ENCODE measurements around the gene ZCCHC14. TPM values are rescaled to one million over a fixed set of nuclear protein-coding genes. Genes with fewer than 3 reads are reported as not detected.
"Not testable (repeated sequence)": the region's sequence is repeated elsewhere in the genome, so short reads cannot be mapped to it uniquely, and the experiment has no call there.

Gene ZCCHC14
- total RNA-seq, 1 experiment from 2014 or later = 4.4 TPM

DNA sequence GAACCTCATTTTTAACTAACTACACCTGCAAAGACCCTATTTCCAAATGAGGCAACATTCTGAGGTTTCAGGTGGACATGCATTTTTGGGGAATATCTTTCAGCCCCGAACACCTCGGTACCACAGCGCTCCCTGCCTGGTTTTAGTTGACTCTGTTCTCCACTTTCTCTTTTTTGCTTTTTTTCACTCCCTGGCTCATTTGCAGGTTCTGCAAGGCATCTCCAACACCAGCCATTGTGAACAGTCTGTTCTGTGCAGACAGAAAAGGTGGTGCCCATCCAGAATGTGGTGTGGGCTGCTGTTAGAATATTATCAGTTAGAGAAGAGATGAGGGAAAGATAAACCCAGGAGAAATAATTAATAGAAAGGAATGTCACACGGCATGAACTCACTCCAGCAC, 32.5 kb upstream of the ZCCHC14 start:
- DNase-seq (ENCODE audit: low read depth) = no peak

DNA sequence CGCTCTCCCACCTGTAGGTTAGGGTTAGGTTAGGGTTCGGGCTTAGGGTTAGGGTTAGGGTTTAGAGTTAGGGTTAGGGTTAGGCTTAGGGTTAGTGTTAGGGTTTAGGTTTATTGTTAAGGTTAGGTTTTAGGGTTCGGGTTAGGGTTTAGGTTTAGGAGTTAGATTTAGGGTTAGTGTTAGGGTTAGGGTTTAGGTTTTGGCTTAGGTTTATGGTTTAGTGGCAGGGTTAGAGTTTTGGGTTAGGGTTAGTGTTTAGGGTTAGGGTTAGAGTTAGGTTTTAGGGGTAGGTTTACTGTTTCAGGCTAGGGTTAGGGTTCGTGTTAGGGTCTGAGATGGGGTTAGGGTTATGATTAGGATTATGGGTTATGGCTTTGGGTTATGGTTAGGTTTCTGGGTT, 31.6 kb upstream of the ZCCHC14 start:
- DNase-seq (ENCODE audit: low read depth) = no peak

DNA sequence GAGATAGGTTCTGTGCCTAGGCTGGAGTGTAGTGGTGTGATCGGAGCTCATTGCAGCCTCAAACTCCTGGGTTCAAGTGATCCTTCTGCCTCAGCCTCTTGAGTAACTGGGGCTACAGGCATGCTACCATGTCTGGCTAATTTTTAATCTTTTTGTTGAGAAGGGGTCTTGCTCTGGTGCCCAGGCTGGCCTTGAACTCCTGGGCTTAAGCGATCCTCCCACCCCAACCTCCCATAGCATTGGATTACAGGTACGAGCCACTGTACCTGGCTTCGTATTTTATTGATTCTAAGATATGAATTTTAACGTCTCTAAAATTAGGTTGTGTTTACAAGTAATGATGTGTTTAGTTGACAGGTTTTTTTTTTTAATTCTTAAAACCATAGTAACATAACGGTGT, 30.8 kb upstream of the ZCCHC14 start:
- DNase-seq (ENCODE audit: low read depth) = not testable (repeated sequence)

DNA sequence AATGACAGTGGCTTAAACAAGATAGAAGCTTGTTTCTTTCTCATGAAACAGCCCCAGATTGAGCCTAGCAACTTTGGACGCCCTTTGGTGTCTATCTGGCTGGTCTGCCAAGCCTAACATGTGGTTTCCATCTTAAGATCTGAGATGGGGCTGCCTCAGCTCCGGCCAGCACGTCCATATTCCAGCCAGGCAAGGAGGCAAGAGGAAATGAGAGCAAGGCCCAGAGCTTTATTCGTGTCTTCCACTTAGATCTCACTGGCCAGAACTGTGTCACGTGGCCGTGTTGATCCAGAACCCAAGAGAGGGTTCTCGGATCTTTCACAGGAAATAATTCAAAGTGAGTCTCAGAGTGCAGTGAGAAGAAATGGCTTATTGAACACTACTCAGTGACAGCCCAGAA, 28.9 kb upstream of the ZCCHC14 start:
- DNase-seq (ENCODE audit: low read depth) = not testable (repeated sequence)

DNA sequence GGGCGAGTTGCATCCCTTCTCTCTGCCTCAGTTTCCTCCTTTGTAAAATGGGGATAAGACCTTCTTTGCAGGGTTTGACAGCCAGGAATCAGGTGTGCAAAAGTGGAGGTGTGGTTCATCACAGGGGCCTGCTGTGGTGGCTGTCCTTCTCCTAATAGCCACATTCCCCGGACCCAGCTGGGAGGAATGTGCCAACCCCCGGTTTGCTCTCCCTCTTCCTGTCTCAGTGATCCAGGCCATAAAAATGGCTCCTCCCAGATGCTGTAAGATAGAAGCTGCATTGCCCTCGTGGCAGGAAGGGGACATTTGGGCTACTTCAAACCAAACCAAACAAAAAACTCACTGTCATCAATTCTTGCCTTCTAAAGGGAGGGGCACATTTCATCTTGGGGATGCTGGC, 26.3 kb upstream of the ZCCHC14 start:
- not testable (repeated sequence) for DNase-seq (ENCODE audit: low read depth)

DNA sequence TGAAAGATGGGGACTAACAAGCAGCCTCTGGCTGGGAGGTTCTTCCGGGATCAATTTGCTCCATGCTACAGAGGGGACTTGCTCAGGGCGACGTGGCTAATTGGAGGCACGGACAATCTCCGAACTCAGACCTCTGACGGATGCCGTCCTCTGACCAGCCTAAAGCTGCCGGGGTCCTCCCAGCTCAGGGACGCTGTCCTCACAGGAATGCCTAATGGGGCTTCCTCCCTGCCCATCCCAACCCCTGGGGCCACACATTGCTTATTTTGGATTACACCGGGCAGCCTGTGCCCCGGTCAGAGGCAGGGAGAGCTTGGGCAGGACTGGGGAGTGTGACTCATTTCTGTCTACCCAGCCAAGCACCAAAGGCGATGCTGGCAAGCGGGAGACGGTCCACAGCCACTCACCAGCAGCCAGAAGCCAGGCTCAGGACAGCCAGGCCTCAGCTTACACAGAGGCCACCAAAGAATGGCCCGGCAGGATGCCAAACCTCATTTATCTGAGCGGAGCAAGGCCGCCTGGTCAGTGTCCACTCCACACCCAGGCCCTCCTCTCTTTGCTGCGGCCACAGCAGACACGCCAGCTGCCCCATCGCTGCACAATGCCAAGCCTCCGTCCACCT, 25.7 kb upstream of the ZCCHC14 start:
- DNase-seq (ENCODE audit: low read depth) = peak; percentile 26

DNA sequence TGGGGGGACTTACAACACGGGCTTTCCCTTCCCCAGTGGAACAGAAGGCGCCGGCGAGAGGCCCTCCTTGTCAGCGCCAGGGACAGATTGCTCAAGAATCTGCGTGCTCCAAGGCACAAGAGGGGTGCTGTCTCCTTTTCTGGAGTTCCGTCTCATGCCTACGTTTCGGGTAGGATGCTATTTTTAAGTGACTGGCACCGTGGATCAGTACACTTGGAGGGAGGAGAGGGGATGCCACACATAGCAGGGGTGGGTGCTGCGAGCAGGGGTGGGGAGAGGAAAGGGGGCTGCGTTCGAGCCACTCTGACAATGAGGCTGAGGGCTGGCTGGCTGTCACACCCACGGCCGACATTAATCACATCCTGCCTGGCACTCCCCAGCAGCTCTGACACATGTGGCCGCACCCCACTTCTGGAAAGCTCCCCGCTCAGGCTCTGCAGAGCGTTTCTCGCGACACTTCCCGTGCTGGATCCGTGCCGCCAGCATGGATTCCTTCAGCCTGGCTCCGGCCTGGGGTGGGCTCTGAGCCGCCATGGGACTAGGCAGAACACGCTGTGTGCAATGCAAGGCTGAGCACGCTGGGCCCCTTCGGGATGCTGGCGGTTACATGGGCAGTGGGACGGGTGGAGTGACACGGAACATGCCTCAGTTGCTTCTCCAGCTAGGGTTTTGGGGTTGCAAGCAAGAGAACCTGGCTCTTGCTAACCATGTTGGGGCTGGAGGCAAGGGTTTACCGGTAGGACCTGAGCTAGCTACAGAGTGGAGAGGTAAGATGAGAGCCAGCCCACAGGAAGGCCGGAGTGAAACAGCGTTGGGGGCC, 25.0 kb upstream of the ZCCHC14 start:
- DNase-seq (ENCODE audit: low read depth) = not testable (repeated sequence)

DNA sequence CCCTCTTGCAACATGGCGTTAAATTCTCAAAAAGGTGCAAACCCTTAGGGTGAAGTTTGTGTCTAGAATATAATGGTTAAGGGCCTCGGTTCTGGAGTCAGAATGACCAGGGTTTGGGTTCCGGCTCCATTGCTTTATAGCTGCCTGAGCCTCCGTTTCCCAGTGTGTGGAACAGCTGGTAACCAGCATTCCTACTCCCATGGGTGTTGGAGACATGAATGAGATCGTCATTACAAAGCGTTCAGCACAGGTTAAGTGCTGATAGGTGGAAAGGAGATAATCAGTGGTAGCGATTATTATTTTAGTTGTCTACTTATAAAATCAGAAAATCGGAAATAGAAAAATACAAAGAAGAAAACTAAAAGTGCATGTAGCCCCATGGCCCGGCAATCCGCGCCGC, 23.5 kb upstream of the ZCCHC14 start:
- no peak for DNase-seq (ENCODE audit: low read depth)

DNA sequence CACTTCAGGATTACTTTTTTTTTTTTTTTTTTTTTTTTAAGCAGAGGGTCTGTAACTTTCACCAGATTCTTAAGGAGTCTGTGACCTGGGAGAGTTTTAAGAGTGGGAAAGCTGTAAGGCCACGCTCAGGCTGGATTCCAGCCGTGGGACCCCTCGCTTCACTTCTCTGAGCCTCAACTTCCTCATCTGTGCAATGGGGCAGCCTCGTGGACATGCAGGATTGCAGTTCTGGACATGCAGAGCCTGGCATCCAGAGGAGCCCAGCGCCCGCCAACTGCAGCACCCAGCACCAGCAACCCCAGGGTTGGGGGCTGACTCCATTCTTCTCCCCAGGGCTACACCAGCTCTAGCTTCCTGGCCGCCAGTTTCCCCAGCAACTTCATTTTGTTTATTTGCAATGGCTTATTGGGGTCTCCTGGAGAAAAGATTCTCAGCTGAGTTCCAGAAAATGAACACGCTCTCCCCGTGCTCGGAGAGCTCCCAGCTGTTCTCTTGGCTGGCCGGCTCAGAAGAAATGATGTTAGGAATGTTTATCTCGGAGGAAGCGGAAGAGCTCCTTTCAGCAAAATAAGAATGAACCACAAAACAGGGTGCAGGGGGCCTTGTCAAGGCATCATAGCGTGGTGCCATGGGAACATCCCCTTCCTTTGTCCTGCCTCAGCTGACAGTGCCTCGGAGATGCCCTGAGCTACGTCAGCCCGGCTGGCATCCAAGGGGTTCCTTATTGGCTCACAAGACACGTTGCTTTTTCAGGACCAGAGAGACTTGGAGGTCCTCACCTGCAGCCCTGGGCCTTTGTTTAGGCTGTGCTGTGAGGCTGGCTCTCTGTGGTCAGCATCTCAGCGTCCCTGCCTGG, 22.9 kb upstream of the ZCCHC14 start:
- no peak for DNase-seq (ENCODE audit: low read depth)

DNA sequence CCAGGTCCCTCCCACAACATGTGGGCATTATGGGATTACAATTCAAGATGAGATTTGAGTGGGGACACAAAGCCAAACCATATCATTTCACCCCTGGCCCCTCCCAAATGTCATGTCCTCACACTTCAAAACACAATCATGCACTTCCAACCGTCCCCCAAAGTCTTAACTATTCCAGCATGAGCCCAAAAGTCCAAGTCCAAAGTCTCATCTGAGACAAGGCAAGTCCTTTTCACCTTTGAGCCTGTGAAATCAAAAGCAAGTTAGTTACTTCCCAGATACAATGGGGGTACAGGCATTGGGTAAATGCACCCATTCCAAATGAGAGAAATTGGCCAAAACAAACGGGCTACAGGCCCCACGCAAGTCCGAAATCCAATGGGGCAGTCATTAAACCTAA, 17.0 kb upstream of the ZCCHC14 start:
- DNase-seq (ENCODE audit: low read depth) = not testable (repeated sequence)

DNA sequence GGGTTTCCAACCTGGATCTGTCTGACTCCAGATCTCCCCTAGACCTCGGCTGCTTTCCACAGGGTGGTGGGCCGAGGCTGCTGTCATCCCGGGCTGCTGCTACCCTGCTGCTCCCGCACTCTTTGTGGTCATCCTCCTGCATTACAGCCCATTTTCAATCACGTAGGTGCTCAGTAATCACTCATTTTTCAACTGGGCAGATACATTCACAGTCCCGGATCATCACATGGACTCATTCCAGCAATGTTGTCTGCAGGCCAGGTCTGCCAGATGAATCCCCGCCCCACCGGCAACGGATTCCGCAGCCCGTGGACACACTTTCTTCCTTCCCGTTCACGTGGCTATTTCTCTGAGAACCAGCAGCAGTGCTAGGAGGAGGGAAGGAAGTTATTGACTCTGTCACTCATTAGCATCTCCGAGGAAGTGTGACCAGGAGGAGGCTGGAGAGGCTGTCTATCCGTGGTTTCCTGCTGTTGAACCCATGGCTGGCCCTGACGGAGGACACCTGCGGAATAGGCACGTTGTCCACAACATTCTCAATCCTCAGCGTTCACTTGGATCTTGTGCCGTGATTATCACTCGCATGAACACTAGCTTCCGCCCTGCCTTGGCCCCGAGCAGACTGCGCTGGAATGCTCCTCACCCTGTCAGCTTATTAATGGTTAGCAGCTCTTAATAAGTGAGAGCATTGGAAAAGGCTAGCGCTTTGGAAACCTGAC, 14.7 kb upstream of the ZCCHC14 start:
- DNase-seq (ENCODE audit: low read depth) = no peak

DNA sequence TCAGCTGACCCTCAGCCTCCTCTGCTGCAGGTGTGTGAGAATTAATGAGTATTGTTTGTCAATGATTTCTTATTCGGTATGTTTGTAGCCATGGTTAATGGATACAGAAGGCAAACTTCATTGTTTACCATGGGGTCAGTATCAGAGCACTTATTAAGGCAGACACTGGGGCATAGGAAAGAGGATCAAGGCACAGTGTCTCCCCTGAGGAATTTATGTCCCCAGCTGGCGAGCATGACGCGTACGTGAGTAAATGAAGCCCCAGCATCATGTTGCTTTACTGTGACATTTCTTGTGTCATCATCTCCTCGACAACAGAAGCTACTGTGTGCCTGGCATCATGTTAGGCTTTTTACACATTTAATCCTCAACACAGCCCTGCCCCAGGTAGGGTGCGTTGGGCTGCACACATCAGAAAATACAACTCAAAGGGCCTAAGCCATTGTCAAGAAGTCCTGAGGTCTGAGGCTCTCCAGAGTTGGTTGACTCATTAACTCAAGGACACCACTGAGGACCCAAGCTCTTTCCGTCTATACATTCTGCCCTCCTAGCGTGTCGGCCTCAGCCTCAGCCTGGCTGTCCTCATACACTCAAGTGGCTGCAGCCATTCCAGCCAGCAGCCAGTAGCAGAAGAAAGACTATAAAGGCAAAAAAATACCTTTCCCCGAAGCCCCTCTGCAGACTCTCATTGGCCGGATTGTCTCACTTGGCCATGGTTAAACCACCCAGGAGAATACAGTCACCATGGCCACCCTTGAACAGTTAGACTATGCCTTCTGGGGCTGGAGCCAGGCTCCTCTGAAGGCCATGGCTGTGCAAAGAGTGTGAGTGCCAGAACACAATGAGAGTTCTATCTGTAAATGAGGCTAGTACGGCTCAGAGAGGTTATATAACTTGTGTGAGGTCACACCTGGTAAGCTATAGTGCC, 13.9 kb upstream of the ZCCHC14 start:
- DNase-seq (ENCODE audit: low read depth) = no peak

DNA sequence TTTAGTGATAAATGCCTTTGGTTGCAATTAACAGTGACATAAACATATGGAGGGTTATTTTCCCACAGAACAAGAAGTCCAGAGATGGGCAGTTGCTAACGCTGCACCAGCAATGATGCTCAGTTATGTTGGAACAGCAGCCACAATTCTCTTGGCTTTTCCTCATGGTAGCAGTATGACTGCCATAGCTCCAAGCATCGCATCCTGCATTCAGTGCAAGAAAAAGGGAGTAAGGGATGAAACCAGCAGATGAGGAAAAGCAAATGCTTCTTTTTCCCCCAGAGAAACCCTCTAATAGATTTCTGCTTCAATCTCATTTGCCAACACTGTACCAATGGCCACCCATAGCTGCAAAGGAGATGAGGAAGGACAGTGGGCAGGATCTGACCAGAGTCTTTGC, 13.0 kb upstream of the ZCCHC14 start:
- DNase-seq (ENCODE audit: low read depth) = no peak

DNA sequence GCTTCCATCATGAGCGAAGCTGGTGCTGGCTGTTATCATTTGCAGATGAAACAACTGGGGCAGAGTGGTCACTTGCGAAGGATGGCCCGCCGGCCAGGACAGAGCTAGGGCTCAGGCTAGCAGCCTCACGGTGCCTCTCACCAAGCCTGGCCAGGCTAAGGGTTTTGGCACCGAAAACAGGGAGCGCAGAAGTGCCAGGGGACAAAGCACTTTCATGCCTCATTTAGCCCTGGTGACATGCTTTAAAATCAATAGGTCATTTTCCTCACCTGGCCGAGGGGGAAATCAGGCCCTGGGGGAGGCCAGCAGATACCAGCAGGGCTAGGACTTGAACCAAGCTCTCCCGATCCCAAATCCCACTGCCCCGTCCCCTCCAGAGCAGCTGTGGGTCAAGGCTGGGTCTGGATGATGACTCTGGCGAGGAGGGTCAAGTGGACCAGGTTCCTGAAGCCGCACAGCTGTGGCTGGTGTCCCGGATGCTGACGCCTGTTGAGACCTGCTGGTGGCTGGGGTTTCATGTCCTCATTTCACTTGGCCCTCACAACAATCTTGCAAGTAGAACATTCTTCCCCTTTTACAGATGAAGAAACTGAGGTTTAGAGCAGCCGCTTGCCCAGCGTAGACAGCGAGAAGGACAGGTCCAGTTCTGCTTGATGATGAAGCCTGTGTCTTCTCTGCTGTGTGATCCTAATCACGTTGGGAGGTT, 10.6 kb upstream of the ZCCHC14 start:
- DNase-seq (ENCODE audit: low read depth) = not testable (repeated sequence)

DNA sequence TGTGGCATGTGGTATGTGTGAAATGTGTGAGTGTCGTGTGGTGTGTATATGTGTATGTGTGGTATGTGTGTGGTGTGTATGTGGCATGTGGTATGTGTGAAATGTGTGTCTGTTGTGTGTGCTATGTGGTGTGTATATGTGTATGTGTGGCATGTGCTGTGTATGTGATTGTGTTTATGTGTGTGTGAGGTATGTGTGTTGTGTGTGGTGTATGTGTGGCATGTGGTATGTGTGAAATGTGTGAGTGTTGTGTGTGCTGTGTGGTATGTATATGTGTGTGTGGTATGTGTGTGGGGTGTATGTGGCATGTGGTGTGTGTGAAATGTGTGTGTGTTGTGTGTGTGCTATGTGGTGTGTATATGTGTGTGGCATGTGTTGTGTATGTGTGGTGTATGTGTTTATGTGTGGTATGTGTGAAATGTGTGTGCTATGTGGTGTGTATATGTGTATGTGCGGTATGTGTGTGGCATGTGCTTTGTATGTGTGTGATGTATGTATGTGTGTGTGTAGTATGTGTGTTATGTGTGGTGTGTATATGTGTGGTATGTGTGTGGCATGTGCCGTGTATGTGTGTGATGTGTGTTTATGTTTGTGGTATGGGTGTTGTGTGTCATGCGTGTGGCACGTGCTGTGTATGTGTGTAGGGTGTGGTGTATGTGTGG, 9.6 kb upstream of the ZCCHC14 start:
- no peak for DNase-seq (ENCODE audit: low read depth)

DNA sequence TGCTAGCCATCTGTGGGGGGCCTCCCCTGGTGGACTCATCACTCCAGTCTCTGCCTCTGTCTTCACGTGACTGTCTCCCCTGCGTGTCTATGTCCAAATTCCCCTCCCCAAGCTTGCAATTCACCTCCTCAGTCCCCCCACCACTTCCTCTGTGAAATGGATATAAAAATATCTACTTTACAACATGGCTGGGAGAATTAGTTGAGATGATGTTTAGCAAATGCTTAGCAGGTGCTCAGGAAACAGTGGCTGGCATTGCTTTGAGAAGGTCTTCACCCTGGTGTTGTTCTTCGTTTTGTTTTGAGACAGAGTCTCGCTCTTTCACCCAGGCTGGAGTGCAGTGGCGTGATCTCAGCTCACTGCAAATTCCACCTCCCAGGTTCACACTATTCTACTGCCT, 8.3 kb upstream of the ZCCHC14 start:
- no peak for DNase-seq (ENCODE audit: low read depth)

DNA sequence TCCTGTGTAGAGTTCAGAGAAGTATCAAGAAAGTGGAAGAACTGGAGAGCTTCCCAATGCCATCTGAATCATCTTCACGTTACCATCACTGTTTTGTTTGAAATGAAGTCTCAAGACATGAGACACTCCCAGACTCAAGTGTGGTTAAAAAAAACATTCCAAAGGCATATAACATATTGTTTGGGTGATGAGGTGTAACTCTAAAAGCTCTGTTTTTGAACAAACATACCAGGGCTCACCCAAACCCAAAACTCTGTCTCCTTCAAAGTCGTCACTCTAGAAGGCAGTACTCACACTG, 6.3 kb upstream of the ZCCHC14 start:
- peak; percentile 83 for DNase-seq (ENCODE audit: low read depth)

DNA sequence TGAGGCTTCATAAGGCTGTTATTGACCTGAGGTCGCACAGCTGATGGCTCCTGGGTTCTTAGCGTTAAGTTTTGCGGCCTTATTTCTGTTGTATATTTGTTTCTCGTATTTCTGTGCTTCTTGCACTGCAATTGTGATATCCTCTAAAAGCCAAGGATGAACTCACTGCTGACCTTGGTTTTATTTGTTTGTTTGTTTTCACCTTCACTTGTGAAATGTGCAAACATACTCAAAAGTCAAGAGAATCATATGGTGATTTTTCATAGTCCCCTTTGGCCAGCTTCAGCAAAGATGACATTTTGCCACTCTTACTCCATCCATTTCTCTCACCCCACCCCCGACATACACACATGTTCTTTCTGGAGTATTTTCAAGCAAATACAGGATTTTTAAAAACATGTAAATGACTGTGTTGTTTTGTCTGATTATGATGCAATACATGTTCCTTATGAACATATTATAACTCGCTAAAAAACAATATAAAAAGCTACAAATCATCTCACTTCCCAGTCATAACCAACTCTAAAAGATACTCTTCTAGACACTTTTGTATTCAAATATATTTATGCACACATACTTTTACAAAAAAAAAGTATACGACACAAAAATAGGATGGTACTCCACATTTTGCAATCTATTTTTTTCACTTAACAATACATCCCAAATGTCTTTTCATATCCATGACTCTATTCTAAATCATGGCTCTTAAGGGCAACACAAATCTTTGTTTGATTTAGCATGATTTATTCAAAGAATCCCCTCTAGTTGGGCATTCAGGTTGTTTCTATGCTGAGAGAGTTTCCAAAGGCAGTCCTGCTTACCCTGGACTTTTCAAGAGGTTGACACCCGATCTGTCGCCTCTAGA, 5.7 kb upstream of the ZCCHC14 start:
- DNase-seq (ENCODE audit: low read depth) = no peak

All from LHCN-M2 (cell line).